ENCODE results near the gene PPP6R3.

DNA sequence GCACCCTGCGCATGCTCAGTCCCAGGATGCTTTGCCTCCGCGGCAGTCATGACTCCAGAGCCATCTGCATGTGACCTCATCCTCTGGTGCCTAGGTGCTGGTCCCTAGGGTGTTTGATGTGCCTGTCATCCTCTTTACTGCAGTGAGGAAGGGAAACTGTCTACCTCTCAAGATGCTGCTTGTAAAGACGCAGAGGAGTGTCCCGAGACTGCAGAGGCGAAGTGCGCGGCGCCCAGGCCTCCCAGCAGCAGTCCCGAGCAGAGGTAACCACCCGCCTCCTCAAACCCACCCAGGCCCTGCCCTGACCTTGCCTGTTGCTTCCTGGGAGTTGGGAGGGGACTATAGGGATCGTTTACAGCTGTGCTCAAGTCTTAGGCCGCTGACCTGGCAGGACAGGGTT is 149.2 kb downstream of the PPP6R3 start:
- TF ChIP-seq GATA3 (IDR thresholded peaks at IDR 0.05; ENCODE audit: low read depth, low read length) (no peak), GATA2 (IDR thresholded peaks at IDR 0.05; ENCODE audit: low read depth, low read length) (no peak)

All from SH-SY5Y (cell line).